AG04449 (cell line): ENCODE results near the gene RC3H1.
A peak's percentile ranks its signal among the peaks of the same experiment; 100 is the strongest.

Experiments used
- CTCF ChIA-PET: fragments of 350-600 bp; formaldehyde crosslinking; extraction: SDS; loops from one replicate; lab custom pipeline; 2021; ENCODE audit warnings: antibody characterized with exemption; lab: Yijun Ruan, JAX
- POLR2A ChIA-PET: fragments of 400-600, 350-600 bp; formaldehyde crosslinking; extraction: SDS; loops from one replicate; lab custom pipeline; 2020; ENCODE audit warnings: antibody characterized with exemption, inconsistent platforms; lab: Yijun Ruan, JAX
- DNase-seq: peaks from one replicate; pipeline ENCODE4 v3.0.0-alpha.2; 2010; ENCODE audit warnings: low read depth, low spot score
- H3K4me3 ChIP-seq: 2 replicates; pipeline ENCODE4 v1.5.1; 2011; ENCODE audit warnings: low read depth, mild to moderate bottlenecking, control low read depth, low read length
- TF ChIP-seq, protein P1 (sequence below): IDR thresholded peaks from one replicate; pipeline ENCODE4 v1.5.1; 2011; ENCODE audit warnings: mild to moderate bottlenecking, moderate library complexity, low read length, control low read depth, inconsistent platforms; ENCODE audit not compliant: insufficient read depth; ENCODE audit errors: missing control alignments

RC3H1 gene

DNA sequence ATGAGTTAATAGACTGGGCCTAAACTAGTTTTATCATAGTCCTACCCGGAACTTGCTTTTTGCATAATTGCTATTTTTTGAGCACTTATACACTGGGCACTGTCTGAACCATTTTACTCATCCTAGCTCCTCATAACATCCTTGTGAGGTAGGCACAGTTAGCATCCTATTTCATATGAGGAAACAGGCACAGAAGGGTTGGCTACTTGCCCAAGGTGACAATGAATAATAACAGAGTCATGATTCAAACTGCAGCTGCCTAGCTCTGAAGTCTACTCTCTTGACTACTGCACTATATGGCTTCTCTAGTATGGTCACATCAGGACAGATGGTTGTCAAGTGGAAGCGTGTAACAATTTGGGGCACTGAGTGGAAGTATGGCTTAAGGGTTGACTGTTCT lies 18.2 kb upstream of the RC3H1 start:
- ChIA-PET CTCF (no interaction called here), POLR2A (no interaction called here)
- H3K4me3 ChIP-seq: no peak overlapping the region
- peak; percentile 28 for DNase-seq
- TF ChIP-seq, protein P1, sequence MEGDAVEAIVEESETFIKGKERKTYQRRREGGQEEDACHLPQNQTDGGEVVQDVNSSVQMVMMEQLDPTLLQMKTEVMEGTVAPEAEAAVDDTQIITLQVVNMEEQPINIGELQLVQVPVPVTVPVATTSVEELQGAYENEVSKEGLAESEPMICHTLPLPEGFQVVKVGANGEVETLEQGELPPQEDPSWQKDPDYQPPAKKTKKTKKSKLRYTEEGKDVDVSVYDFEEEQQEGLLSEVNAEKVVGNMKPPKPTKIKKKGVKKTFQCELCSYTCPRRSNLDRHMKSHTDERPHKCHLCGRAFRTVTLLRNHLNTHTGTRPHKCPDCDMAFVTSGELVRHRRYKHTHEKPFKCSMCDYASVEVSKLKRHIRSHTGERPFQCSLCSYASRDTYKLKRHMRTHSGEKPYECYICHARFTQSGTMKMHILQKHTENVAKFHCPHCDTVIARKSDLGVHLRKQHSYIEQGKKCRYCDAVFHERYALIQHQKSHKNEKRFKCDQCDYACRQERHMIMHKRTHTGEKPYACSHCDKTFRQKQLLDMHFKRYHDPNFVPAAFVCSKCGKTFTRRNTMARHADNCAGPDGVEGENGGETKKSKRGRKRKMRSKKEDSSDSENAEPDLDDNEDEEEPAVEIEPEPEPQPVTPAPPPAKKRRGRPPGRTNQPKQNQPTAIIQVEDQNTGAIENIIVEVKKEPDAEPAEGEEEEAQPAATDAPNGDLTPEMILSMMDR: no peak

DNA sequence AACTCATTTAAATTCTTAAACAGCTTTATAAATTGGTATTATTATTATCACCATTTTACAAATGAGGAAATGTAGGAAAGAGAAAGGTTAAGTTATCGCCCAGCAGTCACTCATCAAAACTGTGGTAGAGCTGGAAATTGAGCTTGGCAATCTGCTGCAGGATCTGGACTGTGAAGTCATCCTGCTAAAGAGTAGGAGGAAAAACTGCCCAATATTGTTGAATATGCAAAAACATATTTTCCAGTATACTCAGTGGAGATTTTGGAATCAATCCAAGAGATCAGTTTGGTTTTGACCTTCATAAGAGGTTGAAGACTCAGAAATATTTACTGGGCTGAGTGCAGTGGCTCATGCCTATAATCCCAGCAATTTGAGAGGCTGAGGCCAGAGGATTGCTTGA lies 16.9 kb upstream of the RC3H1 start:
- CTCF ChIA-PET: no interaction called here
- TF ChIP-seq, protein P1: no peak
- no peak for DNase-seq
- POLR2A ChIA-PET: interaction anchor here (1.0 kb wide), 1 partner anchor 9 kb away, joined by 6 read pairs; no protein-coding TSS in a partner anchor
- no peak overlapping the region for H3K4me3 ChIP-seq

DNA sequence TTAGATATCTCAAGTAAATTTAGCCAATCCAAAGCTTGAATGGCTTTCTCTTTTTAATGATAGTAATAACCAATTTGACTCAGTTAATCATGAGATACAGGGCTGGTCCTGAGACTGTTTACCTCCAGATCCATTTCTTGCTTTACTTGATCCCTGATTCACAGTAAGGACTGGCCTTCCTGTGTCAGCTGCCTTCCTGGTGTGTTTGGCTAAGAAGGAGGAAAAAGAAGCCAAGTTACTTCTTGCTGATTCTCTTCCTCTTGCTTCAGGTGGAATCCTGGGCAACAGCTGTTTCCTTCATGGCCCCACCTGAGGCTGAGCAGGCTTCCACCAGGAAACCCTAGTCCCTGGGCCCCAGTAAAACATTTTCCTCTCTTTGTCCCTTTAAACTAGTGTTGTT lies 14.6 kb upstream of the RC3H1 start:
- TF ChIP-seq, protein P1: no peak
- ChIA-PET POLR2A (no interaction called here), CTCF (interaction anchor here (1.5 kb wide), 1 partner anchor 37 kb away, joined by 3 read pairs; no protein-coding TSS in a partner anchor)
- no peak for DNase-seq
- no peak overlapping the region for H3K4me3 ChIP-seq

DNA sequence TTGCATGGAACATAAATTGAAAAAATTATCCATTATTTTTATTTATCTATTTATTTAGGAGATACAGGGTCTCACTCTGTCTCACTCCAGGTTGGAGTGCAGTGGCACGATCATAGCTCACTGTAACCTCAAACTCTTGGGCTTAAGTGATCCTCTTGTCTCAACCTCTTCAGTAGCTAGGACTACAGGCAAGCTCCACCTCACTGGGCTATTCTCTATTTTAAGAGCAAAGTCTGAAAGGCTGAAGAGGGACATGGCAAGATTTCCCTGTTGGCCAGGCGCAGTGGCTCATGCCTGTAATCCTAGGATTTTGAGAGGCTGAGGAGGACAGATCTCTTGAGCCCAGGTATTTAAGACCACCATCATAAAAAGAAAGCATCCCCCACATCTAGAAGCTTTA lies 14.0 kb upstream of the RC3H1 start:
- POLR2A ChIA-PET: no interaction called here

DNA sequence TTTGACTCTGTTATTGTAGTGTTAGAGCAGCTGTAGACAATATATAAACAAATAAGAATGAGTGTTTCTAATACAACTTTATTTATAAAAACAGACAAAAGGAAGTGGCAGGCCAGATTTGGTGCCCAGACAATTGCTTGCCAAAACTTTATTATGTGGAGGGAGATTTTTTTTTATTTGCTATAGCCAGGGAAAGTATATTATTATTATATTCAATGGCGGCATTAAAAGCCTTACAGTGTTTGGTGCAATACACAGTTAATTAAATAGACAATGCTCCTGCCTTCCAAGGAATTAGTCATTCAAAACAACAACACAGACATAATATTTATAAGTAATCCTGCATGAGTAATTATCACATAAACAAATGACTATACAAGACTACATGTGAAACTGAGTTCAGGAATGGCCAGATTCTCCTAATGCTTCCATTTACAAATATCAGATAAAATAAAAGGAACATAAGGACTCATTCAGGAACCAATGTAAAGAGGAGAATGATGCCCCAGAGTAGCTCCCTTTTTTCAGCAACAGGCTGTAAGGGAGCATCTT lies 10.6 kb upstream of the RC3H1 start:
- TF ChIP-seq, protein P1: no peak
- no peak overlapping the region for H3K4me3 ChIP-seq
- CTCF ChIA-PET: no interaction called here
- POLR2A ChIA-PET: no interaction called here
- no peak for DNase-seq

More for the DNA sequence above, 14.0 kb upstream of the RC3H1 start:
- TF ChIP-seq, protein P1: no peak
- no peak overlapping the region for H3K4me3 ChIP-seq
- no peak for DNase-seq
- CTCF ChIA-PET: interaction anchor here (1.5 kb wide), 1 partner anchor 38 kb away, joined by 3 read pairs; no protein-coding TSS in a partner anchor

DNA sequence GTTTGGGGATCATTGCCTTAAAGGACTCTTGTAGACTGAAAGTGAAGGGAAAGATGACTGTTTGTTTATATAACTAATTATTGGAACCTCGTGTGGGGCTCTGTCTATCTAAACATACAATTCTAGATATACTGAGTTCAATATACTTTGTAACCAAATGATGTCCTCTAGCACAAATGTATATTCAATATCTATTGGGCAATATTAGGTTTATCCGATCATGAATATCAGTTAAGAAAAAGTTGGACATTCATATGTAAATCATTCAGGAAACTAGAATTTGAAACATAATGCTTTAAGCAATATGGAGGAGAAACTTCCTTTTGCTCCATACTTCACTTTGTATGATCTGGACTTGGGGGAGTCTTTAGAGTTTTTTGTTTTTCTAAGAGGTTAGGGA lies 8.9 kb upstream of the RC3H1 start:
- ChIA-PET CTCF (no interaction called here), POLR2A (interaction anchor here (1.2 kb wide), 1 partner anchor 9 kb away, joined by 3 read pairs; the partner anchor contains the start of gene RC3H1)
- no peak for DNase-seq
- TF ChIP-seq, protein P1: no peak
- H3K4me3 ChIP-seq: no peak overlapping the region
